Activated CD4-positive, CD25-positive, alpha-beta regulatory T cell treated with anti-CD3 and anti-CD28 coated beads, Interleukin-2, amount 50 U/mL, for 24 hours (primary cell): ENCODE data around the gene TMEM200C.

Experiments
- ATAC-seq, 2 donors: fragments of 150-1000 bp; cut with Tn5 transposase; one replicate each; pipeline ENCODE4 v1.10.0; 2021; ENCODE audit warnings: mild to moderate bottlenecking in 1 of 2, moderate library complexity in 1 of 2

TMEM200C gene

DNA sequence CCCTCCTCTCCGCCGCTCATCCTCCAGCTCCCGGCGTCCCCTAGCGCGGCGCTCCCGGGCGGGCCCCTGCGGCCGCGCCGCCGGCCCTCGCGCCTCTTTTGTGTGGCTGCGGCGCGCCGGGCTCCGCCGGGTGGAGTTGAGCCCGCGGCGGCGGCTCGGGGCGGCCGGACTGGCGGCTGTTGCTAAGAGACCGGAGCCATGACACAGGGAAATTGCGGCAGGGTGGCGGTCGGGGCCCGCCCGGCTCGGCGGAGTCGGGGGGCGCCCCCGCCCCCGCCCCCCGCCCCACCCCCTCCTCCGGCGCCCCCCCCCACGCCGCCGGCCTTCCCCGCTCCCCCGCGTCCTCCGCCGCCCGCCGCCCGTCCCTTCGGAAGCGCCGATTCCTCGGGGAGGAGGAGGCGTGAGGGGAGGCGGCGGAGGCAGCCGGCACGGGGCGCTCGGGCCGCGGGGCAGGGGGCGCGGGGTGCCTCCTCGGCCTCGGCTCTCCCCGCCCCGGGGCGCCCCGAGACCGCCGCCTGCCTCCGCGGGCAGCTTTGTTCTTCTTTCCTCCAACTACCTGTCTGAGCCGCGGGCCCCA lies at the start of gene TMEM200C:
TMEM200C (minus strand) TSS at position 224 of the 577 bp plus-strand sequence. CDS start 3,459 bp downstream, outside the sequence.
- no peak for ATAC-seq

DNA sequence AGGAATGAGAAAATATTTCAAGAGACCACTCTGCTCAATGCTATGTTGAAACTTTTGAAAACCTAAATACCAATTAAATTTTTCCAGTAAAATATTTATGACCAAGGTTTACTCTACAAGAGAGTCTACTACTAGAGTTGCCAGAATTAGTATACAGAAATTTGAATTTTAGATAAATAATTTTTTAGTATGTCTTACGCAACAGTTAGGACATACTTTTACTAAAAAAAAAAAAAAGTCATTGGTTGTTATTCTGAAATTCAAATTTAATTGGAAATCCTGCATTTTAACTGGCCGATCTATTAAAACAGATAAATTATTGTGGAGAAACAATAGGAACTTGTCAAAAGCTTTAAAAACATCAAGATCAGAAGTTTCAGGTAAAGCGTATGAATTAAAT lies 49.1 kb upstream of the TMEM200C start:
- no peak for ATAC-seq

DNA sequence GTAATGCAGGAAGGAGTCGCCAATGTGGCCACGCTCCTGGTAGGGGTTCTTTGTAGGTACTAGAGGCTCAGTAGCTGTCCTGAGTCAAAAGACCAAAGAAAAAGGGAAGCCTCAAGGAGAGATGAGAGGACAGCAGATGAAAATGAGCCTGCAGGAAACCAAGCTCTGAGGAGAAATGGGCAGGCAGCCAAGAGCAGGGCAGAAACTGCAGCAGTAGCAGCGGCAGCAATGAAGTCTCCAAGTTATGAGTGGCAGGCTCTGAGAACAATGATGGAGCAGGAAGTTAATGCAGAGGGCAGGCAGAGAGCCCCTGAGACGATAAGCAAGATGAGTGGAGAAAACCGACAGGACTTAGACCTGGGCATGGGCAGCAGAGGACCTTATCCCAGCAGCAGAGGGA lies 48.2 kb upstream of the TMEM200C start:
- ATAC-seq, result no peak

DNA sequence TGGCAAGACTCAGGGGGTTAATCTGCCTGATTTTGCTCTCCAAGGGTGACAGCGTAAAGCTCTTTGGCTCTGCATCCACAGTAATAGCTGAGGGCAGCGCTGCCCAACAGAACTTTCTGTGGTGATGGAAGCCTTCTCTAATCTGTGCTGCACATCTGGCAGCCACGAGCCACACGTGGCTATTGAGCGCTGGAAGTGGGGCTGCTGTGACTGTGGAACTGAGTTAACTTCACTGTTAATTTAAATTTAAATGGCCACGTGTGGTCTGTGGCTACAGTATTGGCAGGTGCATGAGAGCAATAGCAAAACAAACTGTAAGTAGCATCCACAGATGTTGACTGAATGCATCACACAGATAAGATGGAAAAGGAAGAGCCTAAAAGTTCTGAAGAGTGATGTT lies 47.3 kb upstream of the TMEM200C start:
- no peak for ATAC-seq

GRCh38 chr18:5941890-5942289 lies 46.6 kb upstream of the TMEM200C start:
- no peak for ATAC-seq

GRCh38 chr18:5939801-5940667 lies 44.7 kb upstream of the TMEM200C start:
- no peak for ATAC-seq

DNA sequence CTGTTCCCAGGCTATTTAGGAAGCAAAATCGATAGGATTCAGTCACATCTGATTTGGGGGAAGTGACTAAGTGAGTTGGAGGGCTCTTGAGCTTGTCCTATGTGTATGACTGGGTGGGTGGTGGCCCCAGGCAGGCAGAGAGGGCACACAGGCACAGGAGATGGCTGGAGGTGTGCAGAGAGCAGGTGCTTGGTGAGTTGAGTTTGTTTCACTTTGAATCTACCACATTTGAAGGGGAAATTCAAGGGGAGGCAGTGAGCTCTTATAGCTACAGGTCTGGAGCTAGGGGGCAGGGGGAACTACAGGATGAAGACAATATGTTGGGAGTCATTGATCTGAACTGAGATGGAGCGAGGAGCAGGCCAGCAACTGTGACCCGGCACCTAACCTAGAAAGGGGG lies 42.5 kb upstream of the TMEM200C start:
- ATAC-seq, result no peak

DNA sequence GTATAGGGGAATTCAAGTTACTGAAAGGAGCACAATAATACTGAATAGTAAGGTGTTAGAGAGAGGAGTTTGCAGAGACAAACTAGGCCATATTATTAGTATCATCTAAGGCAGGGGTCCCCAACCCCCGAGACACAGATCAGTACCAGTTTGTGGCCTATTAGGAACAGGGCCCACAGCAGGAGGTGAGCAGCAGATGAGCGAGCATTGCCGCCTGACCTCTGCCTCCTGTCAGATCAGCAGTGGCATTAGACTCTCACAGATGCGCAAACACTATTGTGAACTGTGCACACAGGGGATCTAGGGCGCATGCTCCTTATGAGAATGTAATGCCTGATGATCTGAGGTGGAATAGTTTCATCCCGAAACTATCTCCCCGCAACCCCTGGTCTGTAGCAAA lies 41.8 kb upstream of the TMEM200C start:
- ATAC-seq, result no peak

- no peak for ATAC-seq
Observed at GRCh38 chr18:5930789-5931188, 35.5 kb upstream of the TMEM200C start.

- ATAC-seq, result no peak
Observed at GRCh38 chr18:5918205-5918858, 23.0 kb upstream of the TMEM200C start.

- ATAC-seq, result no peak
Observed at GRCh38 chr18:5914951-5915350, 19.6 kb upstream of the TMEM200C start.

DNA sequence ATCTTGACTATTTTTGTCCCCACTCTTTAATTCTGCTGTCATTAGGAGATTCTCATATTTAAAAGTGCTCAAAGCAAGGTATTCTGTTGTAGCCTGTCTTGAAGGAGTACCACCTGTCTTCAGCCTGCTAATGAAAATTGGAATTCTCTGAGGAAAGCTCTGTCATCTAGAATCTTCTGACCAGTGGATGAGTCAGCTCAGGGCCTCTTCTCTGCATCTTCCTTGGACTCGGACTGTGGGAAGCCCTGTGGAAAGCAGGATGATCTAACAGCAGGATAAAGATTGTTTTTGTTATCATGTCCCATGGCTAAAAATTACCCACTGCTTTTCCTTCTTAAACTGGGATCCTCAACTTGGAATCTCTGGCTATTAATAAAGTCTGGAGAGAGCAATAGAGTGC lies 18.7 kb upstream of the TMEM200C start:
- no peak for ATAC-seq

DNA sequence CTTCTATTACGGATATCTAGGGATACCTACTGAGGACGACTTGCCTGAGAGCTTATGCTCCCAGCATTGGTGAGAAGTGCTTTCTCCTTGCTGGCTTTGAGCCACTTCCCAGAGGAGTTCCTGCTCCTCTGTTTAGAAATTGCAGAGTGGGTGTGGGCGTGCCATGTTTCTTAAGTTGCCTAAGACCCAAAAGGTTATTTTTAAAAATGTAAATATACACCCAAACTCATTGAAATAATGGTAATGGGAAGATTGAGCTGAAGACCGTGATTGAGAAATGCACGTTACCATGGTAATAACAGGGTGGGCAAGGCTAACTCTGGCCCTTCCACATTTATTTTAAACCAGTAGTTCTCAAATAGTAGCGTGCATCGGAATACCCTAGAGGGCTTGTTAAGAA lies 17.2 kb upstream of the TMEM200C start:
- ATAC-seq, result no peak

- no peak for ATAC-seq
Observed at GRCh38 chr18:5909125-5909524, 13.8 kb upstream of the TMEM200C start.

- no peak for ATAC-seq
Observed at GRCh38 chr18:5903386-5903785, 8.1 kb upstream of the TMEM200C start.

- no peak for ATAC-seq
Observed at GRCh38 chr18:5900262-5900661, 4.9 kb upstream of the TMEM200C start.

- no peak for ATAC-seq
Observed at GRCh38 chr18:5899835-5900234, 4.5 kb upstream of the TMEM200C start.

DNA sequence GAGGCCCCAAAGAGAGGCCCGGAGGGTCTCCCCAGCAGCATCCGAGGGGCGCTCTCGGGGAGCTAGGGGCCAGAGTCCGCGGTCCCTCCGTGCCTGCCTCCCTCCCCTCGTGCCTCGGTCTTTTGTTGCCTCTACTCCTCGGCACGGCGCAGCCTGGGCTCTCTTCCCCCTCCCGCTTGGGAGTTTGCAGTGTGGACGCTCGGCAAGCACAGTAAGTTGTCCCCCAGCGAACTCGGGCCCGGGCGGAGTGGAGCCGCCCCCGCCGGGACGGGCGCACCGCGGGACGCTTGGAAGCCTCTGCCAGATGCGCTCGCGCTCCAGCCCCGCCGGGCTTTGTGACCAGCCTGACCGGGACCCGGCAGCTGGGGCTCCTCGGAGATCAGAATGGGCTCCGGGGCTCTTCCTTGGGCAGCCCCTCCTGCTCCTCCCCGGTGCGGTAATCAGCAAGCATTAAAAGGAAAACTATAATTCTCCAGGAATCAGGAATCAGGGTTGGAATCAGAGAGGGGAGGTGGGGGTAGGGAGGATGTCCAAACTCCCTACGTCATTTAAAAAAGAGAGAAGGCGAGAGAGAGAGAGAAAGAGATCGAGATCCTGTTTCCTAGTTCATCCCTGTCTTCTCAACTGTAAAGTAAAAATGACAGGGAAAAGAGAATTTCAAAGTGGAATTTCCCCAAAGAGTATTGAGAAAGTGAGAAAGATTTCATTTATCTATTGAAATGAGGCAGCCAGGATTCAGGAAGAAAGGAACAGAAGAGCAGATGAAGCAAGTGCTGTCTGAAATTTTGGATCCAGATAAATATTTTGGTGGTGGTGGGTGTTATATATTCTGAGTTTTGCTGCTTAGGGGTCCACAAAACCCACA lies 786 bp upstream of the TMEM200C start:
- ATAC-seq, result no peak

DNA sequence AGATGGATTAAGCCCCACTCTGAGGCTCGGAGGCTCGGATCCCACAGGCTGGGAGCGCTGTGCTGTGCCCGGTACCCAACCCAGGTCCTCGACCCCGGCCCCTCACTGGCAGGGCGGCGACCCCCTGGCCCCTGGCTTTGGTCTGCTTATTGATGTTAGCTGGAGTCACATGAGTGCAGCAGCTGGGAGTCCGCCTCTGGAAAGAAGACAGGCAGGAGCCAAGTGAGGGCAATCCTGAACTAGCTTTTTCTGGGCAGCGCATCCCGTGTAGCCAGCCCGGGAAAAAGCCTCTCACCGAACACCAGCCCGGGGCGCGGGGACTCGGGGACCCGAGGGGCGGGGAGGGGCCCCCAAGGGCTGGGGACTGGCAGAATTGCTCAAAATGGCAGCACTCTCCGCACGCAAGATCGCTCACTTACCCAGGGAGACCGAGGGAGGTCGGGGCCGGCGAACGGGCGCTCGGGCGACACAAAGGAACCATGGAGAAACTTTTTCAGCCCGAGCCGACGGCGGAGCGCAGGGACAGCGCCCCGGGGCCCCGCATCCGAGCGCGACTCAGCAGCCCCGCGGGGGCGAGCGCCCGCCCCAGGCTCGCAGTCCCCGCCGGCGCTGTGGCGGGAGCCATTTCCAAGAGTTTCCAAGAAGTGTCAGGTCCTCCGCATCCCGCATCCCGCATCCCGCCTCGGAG lies 567 bp downstream of the TMEM200C start:
- no peak for ATAC-seq

DNA sequence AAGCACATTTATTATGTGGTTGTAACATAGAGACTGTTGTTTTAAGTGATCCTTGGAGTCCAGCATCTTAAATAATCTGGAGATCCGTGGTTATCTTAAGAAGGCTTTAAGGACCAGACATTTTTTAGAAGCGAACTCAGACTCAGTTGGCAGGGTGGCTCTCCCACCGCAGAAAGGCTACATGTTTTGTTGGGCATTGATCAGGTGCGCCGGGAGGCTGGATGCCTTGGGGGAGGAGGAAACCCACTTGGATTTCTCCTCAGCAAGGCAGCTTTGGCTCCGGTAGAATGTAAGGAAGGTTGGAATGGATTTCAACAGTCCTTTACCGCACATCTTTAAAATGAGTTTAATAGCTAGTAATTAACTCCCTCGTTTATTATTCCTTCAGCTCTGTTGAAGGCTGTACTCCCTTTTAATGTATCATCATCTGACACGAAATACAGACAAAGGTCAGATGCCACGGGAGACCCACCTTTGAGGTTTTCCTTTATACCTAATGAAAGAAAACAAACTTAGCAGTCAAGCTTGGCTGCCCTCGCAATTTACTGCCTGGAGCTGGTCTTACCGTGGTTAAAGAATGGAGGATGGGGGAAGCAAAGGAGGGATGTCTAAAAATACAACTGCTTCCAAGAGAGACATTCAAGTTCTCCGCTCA lies 1.2 kb downstream of the TMEM200C start:
- ATAC-seq, result no peak

DNA sequence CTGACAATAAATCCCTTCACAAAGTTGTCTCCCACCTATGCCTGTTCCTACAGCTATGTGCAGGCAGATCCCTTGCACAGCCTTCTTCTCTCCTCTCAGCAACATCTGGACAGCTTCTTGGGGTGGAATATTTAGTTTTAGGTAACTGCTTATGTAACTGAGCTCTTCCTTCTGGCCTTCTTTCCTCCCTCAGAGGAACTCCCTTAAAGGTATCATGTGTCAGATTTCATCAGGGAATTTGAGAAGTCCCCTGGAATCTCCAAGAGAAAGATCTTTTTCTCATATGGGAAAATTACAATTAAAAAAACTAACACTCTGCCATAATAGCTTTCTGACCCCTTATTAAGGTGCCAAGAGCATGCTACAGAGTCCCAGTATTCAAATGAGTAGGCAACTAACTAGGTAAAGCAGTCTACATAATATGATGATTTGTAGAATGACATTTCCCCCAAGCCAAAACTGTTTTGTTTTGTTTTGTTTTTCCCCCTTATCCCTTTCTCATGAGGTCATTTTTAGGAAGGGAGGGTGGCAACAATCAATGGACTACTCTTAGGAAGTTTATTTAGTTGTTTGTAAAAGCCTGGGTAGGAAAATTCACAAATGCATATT lies 2.4 kb downstream of the TMEM200C start:
- ATAC-seq, result no peak
